Erythroblast (primary cell): Measurements from ENCODE around the gene FZD10.

Source experiments
- GATA1 ChIP-seq: IDR thresholded peaks from 2 replicates; pipeline ENCODE4 v1.6.1; 2011; ENCODE audit warnings: low read depth, mild to moderate bottlenecking, control low read depth, low read length, moderate library complexity
- POLR2A ChIP-seq: IDR thresholded peaks from 2 replicates; pipeline ENCODE4 v1.6.1; 2011; ENCODE audit warnings: mild to moderate bottlenecking, low read length

GRCh38 chr12:130141105-130141504 is 21.2 kb upstream of the FZD10 start:
- TF ChIP-seq POLR2A, result no peak
- TF ChIP-seq GATA1, result no peak
